GM18517 (cell line): ENCODE results near the gene DLG2.
"Not testable (repeated sequence)": the region's sequence is repeated elsewhere in the genome, so short reads cannot be mapped to it uniquely, and the experiment has no call there.

Source experiments
- ATAC-seq: cut with Tn5 transposase; IDR thresholded peaks from one replicate; pipeline ENCODE4 v1.9.1; 2021; ENCODE audit warnings: mild to moderate bottlenecking, moderate library complexity; ENCODE audit not compliant: unreplicated experiment

DLG2 gene

DNA sequence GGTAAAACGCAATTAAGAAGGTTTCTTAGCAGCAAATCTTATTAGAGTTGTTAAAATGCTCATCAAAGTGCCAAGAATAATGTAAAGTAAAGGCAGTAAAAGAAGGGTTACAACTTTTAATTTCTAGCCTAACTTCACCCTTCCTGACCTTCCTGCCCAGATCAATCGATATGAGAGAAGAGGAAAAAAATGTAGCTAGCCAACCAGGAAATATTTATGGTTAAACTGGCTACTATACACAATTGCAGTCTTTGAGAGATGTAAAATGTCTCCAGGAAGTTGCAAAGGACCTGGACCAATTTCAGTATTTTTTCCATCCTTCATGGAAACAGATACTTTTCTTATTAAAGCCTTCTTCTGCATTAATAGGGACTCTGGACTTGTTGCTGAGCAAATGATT lies 2199.2 kb downstream of the DLG2 start:
- no peak for ATAC-seq

- no peak for ATAC-seq
Observed at GRCh38 chr11:83427501-83427900, 2199.6 kb downstream of the DLG2 start.

- ATAC-seq, result no peak
Observed at GRCh38 chr11:83425137-83425466, 2202.0 kb downstream of the DLG2 start.

GRCh38 chr11:83424376-83425136 lies 2202.6 kb downstream of the DLG2 start:
- ATAC-seq, result no peak

DNA sequence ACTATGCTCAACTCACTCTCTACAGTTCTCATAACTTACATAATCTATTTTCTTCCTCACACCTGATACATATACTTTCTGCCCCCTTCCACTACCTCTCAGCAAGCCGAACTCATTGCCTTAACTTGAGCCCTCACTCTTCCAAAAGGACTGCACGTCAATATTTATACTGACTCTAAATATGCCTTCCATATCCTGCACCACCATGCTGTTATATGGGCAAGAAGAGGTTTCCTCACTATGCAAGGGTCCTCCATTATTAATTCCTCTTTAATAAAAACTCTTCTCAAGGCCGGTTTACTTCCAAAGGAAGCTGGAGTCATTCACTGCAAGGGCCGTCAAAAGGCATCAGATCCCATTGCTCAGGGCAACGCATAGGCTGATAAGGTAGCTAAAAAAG lies 2204.5 kb downstream of the DLG2 start:
- ATAC-seq, result not testable (repeated sequence)

DNA sequence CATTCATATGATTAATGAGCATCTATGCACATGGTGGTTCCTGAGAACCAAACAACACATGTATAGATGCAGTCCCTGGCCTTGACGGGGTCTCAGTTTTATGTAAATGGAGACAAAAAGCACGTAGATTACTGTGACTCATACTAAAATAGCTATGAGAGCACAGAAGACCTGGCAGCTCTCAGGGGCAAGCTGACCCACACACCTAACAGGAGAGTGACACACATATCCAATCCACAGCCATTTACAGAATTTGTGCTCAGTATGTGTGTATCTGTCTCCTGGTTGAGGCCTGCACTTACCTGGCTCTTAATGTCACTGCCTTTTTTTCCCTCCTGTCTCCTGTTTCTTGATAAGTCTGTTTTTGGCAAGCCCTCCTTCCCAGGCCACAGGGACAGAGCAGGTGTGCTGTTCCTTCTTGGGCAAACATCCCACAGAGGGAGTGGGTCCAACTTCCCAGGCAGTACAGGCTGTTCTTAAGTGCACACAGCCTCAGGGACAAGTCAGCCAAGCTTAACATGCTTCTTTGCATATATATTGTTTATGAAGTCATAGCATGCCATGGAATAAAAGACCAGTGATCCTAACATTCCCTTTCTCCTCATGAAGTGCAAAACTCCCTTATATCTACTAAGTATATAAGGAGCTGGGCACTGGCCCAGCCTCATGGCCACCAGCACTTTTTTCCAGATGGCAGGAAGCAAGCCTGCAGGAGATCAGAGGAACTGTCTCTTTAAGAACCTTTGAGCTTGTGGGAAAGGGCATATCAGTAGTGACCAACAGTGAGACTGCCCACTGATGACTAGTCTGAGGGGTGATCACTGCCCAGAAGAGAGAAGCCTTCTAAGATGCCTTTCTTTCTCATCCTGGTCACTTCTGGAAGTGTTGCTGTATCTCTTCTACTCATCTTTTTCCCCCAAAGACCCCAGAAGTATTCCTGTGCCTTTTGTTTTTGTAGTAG lies 2216.3 kb downstream of the DLG2 start:
- ATAC-seq, result no peak

DNA sequence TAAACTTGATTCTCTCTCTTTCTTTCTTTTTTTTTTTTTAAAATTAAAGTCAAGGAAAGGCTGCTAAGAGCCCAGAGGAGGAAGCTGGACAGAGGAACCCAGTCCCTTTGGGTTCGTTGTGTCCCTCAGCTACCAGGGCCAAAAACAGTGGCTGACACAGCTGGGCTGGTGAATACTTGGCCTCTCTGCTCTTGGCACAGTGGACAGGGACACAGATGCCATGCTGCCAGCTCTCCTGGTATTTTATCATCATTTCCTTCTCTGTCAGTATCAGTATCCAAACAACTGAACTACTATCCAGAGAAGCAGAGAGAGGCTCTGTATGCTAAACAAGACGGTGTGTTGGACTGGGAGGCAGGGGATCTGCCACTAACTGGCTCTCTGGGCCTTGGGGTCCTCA lies 2217.3 kb downstream of the DLG2 start:
- ATAC-seq, result no peak

DNA sequence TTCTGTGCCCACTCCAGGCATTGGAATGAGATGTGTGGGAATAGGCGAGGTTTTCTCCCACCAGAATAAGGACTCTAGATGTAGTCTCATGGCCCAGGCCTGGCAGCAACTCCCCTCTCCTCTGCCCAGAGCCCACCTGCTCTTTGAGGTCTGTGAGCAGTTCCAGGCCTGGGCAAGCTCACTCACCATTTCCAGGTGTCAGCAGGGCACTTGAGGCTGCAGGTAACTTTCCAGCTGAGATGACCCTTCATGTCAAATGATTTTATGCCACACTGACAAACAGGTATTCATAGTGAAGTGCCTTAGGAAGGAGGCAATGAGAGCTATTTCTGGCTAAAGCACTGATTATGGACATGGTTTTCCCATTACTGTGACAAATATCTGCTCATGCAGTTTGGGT lies 2217.7 kb downstream of the DLG2 start:
- ATAC-seq, result no peak

GRCh38 chr11:83408946-83409345 lies 2218.2 kb downstream of the DLG2 start:
- no peak for ATAC-seq
